Esophagus squamous epithelium (tissue), 4 donors: Measurements from ENCODE around the gene PDHX.
"Not testable (repeated sequence)": the region's sequence is repeated elsewhere in the genome, so short reads cannot be mapped to it uniquely, and the experiment has no call there.

ENCODE experiments used
- POLR2A ChIP-seq, 4 donors: fragments of 450-650 bp; IDR thresholded peaks; one replicate each; pipeline ENCODE4 v1.6.1; 2017; ENCODE audit warnings: antibody characterized with exemption in 4 of 4, mild to moderate bottlenecking in 4 of 4, moderate library complexity in 3 of 4
- TF ChIP-seq, protein P1 (sequence below), 6 experiments: fragments of 450-650 bp in 4 of 6; fragments of 200-600 bp in 2 of 6; sonication (generic) in 2 of 6; IDR thresholded peaks; one replicate each; pipeline ENCODE4 v1.5.1; 2016 to 2019; ENCODE audit warnings: antibody characterized with exemption in 6 of 6, mild to moderate bottlenecking in 4 of 6, moderate library complexity in 4 of 6

DNA sequence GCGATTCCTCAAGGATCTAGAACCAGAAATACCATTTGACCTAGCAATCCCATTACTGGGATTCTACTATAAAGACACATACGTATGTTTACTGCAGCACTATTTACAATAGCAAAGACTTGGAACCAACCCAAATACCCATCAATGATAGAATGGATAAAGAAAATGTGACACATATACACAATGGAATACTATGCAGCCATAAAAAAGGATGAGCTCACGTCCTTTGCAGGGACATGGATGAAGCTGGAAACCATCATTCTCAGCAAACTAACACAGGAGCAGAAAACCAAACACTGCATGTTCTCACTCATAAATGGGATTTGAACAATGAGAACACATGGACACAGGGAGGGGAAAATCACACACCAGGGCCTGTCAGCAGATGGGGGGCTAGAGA lies 20.2 kb upstream of the PDHX start:
- TF ChIP-seq, protein P1, sequence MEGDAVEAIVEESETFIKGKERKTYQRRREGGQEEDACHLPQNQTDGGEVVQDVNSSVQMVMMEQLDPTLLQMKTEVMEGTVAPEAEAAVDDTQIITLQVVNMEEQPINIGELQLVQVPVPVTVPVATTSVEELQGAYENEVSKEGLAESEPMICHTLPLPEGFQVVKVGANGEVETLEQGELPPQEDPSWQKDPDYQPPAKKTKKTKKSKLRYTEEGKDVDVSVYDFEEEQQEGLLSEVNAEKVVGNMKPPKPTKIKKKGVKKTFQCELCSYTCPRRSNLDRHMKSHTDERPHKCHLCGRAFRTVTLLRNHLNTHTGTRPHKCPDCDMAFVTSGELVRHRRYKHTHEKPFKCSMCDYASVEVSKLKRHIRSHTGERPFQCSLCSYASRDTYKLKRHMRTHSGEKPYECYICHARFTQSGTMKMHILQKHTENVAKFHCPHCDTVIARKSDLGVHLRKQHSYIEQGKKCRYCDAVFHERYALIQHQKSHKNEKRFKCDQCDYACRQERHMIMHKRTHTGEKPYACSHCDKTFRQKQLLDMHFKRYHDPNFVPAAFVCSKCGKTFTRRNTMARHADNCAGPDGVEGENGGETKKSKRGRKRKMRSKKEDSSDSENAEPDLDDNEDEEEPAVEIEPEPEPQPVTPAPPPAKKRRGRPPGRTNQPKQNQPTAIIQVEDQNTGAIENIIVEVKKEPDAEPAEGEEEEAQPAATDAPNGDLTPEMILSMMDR (IDR thresholded peaks at IDR 0.05), result not testable (repeated sequence)
- not testable (repeated sequence) for TF ChIP-seq POLR2A (IDR thresholded peaks at IDR 0.05)
